GM18907 (cell line): Measurements from ENCODE around the gene NCBP1.
A peak's percentile ranks its signal among the peaks of the same experiment; 100 is the strongest.
"Not testable (repeated sequence)": the region's sequence is repeated elsewhere in the genome, so short reads cannot be mapped to it uniquely, and the experiment has no call there.

Source experiments
- ATAC-seq: cut with Tn5 transposase; IDR thresholded peaks from one replicate; pipeline ENCODE4 v1.9.1; 2021; ENCODE audit warnings: mild to moderate bottlenecking, moderate library complexity; ENCODE audit not compliant: unreplicated experiment

Gene NCBP1

DNA sequence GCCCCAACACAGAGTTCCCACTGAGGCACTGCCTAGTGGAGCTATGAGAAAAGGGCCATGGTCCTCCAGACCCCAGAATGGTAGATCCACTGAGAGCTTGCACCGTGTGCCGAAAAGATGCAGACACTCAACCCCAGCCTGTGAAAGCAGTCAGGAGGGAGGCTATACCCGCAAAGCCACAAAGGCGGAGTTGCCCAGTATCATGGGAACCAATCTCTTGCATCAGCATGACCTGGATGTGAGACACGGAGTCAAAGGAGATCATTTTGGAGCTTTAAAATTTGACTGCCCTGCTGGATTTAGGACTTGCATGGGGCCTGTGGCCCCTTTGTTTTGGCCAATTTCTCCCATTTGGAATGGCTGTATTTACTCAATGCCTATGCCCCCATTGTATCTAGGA, 11.1 kb upstream of the NCBP1 start:
- ATAC-seq = not testable (repeated sequence)

DNA sequence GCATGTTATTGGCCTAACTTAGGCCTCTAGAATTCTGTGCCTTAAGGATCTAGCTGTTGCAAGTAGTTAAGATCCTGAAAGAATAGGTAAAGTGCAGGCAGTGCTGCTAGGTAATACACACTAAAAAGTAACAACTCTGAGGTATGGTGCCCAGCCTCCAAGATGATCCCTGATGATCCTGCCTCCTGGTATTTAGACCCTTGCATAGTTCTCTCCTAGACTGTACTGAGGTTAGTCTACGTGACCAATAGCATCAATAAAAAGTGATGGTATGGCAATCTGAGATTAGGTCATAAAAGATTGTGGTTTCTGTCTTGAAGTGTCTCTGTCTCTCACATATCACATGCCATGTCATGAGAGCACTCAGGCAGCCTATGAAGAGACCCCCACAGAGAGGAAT, 9.7 kb upstream of the NCBP1 start:
- ATAC-seq = no peak

DNA sequence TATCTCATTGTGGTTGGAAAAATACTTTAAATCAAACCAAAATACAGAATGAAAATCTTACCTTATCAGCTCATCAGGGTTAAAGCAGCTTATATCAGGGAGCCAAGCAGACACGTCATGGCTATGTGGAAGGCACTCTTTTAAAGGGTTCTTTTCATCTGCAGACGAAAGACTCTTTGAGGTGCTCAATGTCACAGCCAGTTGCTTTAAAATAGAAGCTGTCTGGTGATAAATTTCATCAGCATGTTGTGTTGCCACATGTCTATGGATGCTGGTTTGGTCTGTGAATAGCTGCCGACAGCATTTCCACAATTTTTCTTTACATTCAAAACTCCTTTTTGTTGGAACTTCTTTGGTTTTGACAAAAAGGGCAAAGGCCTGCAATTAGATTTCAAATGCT, 8.0 kb upstream of the NCBP1 start:
- no peak for ATAC-seq

DNA sequence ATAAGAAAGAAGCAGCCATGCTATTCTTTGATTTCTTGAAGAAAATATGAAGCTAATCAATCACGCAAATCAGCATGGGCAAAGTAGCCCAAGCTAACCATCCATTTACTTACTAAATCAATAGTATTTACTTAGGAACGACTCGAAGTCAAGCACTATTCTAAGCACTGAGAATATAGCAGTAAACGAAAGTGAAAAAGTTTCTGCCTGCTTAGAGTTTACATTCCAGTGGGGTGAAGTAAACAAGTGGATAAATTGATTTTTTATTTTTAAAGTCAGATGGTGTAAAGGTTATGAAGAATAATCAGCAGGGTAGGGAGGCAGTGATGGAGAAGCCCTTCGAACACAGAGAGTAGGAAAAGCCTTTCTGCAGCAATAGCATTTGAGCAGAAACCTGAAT, 6.0 kb upstream of the NCBP1 start:
- ATAC-seq = no peak

DNA sequence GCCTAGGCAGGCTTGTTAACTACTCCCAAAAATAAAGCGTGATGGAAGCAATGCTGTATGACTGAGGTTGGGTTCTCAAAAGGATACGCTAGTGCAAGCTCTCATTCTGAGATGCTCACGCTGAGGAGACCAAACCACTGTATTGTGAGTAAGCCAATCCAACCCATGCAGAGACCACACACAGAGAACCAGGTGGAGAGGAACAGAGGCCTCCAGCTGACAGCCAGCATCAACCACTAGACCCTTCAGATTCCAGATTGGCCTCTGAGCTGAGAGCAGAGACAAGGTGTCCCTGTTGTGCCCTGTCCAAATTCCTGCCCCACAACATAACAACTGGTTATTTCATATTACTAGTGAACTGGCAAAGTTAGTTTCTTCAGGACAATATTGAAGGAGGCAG, 5.0 kb upstream of the NCBP1 start:
- ATAC-seq = no peak

DNA sequence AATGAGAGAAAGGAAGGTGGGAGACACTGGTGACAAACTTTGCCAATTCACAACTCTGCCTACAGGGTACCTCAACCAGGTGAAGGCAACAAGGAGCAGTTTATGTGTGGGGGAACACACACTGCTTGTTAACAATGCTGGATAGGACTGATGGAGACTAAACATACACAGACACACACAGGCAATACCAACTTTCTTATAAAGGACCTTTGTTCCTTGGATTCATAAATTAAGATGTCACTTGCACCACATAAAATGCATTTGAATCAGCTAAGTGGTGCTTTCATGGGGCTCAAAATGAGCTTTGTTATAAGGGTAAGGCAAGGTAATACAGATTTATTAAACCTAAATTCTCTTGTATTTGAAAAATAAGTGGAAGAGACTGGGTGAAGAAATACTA, 4.5 kb upstream of the NCBP1 start:
- no peak for ATAC-seq

DNA sequence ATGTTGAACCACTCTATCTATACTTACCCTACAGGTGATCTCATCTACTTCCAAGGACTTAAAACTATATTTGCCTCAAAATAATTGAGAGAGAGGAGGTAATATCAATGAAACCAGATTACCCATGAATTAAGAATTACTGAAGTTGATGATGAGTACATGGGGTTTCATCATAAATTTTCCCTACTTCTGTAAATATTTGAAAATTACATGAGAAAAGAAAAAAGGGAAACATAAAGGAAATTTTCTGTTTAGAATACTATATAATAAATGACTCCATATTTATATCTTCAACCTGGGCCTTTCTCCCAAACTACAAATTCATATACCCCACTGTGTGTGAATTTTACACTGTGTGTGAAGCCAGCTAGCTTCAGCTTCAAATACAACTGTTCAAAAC, 3.0 kb upstream of the NCBP1 start:
- no peak for ATAC-seq

DNA sequence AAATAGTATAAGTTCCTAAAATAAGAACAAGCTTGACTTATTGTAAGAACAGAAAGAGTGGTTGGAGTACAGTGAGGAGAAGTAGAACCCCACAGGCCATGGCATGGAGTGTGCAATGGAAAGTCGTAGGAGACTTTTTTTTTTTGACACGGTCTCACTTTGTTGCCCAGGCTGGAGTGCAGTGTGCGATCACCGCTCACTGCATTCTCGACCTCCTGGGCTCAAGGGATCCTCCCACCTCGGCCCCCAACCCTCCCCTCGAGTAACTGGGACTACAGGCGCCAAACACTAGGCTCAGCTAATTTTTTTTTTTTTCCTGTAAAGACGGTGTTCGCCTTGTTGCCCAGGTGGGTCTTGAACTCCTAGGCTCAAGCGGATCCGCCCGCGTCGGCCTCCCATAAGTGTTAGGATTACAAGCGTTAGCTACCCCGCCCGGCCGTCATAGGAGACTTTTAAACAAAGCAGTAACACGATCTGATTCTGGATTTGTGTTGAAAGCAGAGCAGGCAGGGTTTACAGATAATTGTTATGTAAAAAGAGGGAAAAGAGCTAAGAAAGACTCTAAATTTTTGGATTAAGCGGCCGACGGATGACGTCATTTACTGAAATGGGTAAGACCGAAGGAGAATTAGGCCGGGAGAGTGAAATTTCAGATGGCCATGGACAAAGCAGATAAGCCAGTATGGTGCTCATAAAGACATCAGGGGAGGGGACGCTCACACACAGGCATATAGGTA, 1.2 kb upstream of the NCBP1 start:
- ATAC-seq = peak; percentile 20

DNA sequence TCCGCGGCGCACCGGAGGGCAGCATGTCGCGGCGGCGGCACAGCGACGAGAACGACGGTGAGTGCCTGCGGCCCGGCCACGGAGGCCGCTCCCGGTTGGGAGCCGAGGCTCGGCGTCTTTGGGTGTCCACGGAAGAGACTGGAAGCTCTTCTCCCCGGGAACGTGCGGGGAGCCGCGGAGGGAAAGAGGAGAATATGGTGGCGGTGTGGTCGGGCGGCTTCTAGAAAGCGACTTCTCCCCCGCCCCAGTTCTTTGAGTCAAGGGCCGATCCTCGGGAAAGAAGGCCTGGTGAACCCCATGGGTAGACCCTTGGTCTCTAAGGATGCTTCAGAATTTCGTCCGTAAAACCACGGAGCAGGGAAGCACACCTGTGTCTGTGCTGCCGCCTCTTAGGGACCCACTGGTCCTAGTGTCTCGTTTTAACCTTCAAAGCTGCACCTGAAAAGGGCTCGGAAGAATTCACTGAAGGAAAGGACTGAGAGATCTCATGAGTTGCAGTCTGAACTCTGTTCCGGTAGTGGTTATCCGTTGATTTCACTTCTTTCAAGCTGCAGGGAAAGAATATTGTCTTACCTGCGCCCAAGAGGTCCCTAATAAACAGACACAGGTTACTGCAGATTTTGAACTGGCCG, 354 bp downstream of the NCBP1 start:
- peak; percentile 2 for ATAC-seq

DNA sequence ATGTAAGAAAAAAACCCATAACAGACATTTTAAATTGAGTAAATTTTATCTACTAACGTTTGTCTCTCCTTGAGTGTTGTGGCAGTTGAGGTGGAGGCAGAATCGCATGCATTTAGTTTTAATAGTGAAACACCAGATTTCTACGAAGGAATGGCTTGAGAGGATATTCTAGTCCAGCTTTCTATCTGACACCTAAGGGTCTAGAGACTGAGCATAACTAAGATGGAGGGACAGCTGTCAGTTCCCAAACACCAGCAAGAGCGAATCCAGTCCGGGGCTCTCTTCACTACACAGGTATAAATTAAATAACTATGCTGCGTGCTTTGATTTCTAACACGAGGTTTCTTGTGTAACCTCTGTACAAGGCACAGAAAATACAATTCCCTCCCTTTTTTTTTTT, 1.4 kb downstream of the NCBP1 start:
- ATAC-seq = no peak

DNA sequence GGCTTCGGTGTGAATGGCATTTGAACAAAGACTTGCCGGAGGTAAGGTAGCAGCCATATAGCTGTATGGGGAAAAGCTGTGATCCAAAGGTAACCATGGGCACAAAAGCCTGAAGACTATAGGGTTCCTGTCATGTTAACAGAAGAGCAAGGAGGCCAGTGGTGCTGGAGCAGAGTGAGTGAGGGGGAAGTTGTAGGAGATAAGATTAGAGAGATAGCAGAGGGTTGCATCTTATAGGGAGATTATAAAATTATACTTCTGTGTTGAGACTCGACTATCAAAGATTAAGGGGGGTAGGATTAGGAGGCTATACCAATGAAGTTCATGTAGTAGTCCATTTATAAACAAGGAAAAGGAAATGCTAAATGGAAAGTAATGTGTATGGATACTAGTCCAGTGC, 3.3 kb downstream of the NCBP1 start:
- ATAC-seq = no peak

DNA sequence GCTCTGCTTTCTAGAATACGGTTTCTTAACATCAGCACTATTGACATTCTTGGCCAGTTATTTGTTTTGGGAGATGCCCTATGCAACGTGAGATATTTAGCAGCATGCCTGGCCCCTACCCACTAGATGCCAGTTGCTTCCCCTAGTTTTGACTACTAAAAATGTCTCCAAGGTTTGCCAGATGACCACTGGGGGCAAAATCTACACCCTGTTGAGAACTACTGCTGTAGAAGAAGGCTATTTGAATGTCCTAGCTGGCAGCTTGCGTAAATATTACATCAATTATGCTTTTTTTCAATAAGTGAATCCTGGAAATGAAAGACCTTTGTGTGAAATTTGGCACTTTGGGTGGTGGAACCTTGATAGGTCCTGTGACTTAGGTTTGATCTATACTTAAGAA, 5.0 kb downstream of the NCBP1 start:
- ATAC-seq = no peak

DNA sequence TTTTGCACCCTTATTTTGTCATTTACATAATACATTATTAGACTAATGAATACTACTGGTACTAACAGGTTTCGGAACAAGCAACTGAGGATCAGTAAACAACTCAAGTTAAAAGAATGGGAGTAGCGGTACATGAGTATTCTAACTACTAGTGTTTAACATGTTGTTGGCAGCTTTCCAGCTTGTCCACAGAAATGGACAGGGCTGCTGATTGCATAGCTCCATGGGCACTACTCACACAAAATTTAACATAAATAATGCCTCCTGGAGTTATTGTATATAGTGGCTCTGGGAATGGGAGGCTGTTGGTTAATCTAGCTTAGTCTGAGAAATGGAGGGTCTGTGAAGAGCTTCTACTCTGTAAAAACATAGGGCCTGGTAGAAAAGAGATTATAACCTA, 6.7 kb downstream of the NCBP1 start:
- ATAC-seq = no peak

DNA sequence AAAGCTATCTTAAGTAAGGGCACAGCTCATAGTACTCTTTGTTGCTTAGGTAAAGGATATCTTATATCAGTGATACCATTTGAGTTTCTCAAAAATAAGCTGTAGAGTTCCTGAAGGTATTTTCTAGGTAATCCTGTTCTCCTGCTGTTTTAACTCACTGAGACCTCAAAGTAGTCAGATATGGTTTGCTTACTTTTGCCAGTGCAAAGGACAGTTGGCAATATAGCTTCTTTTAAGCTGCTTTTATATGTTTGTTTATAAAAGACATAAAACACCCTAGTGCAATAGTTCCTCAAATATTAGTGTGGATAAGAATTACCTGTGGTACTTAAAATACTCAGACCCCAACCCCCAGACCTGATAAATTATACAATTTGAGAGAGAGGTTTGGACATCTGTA, 12.1 kb downstream of the NCBP1 start:
- no peak for ATAC-seq

DNA sequence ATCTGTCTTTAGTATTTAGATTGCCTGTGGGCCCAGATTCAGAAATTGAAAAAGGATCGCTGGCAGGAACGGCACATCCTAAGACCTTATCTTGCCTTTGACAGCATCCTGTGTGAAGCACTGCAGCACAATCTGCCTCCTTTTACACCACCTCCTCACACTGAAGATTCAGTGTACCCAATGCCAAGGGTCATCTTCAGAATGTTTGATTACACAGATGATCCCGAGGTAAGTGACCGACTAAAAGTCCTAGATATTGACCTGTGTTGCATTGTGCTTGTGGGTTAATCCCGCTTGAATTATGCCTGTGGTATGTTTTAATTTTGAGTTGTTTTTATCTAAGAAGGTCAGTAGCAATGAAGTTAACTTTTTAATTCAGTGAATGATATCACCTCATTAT, 14.4 kb downstream of the NCBP1 start:
- ATAC-seq = no peak

DNA sequence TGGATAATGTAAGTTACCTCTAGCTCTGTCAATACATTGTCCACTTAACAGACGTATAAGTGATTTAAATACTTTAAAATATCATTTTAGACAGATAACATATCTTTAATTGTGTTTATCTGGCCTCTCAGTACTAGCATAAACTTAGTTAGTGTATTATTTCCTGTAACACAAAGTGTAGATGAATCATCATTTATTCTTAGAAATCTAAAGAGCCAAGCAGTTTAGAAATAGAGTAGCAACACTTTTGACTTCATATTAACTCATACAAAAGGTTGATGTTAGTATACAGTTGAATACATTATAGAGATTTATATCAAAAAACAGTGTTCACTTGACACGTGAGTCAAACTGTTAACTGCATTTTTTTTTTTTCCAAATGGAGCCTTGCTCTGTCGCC, 18.0 kb downstream of the NCBP1 start:
- ATAC-seq = no peak

DNA sequence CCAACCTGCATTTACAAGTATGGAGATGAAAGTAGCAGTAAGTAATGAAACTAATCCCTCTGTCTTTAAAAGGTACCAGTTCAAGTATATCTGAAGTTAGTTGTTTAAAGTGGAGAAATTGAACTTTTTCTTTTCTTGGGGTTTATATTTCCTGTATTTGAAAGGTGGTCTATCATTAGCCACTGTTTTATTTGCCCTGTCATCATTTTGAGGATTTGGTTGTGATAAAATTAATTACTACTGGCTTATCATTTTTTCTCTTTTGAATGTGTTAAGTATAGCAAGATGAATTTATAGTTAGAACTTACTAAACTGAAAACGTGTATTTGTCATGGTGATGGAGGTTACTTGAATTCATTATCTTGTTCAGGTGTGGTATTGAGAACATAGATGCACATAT, 25.1 kb downstream of the NCBP1 start:
- ATAC-seq = no peak

DNA sequence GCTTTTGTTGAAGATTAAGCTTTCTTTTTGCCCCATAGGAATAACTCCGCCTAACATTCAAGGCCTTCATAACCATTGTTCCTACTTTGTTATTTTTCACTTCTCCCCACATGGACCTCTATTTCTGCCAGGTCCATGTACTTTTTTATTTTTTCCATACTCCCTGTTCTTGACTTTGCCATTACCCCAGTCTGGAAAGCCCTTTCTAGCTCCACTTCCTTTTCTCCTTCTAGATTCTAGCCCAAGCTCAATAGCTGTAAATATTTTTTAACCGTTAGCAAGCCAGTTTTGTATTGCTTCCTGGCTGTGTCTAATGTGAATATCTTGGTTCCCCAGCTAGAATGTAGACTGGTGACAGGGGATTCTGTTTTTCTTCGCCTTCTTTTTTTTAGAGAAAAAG, 26.1 kb downstream of the NCBP1 start:
- ATAC-seq = no peak

DNA sequence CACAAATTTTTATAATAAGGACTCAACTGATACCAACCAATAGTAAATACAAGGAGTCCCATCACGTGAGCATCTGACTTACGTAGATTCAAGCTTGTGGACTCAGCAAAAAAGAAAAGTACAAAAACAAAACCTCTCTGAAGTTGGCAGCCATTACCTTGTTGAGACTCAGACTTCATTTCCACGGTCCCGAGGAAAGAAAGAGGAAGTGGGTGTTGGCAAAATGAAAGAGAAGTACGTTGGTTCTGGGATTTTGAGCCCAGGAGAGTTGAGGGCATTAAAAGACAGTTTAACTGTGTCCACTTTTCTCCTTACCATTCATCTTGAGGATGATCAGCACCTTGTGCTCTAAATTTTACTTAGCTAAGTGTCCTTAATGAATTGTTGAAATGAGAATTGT, 26.7 kb downstream of the NCBP1 start:
- no peak for ATAC-seq

DNA sequence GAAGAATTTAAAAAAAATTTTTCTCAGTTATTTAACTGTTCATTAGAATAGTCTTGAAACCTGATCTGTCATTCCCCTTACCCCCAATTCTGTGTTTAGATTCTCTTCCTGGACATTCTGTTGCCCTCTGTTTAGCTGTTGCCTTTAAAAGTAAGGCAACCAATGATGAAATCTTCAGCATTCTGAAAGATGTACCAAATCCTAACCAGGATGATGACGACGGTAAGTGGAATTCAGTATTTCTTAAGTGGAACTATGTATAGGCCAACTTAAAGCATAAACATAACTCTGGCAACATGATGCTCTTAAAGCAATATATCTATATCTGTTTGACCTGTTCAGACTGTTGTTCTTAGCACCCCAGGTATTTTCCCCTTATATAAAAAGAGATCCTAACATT, 27.2 kb downstream of the NCBP1 start:
- ATAC-seq = no peak

DNA sequence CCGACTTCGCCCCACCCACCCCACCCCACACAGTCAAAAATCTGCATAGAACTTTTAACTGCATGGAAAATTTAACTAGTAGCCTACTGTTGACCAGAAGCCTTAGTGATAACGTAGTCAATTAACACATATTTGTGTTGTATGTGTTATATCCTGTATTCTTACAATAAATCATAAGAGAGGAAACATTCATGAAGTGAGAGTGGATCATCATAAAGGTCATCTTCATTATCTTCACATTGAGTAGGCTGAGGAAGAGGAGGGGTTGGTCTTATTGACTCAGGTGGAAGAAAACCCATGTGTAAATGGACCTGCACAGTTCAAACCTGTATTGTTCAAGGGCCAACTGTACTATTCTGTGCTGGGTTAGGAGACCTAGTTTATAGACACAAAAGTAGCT, 32.1 kb downstream of the NCBP1 start:
- ATAC-seq = no peak

DNA sequence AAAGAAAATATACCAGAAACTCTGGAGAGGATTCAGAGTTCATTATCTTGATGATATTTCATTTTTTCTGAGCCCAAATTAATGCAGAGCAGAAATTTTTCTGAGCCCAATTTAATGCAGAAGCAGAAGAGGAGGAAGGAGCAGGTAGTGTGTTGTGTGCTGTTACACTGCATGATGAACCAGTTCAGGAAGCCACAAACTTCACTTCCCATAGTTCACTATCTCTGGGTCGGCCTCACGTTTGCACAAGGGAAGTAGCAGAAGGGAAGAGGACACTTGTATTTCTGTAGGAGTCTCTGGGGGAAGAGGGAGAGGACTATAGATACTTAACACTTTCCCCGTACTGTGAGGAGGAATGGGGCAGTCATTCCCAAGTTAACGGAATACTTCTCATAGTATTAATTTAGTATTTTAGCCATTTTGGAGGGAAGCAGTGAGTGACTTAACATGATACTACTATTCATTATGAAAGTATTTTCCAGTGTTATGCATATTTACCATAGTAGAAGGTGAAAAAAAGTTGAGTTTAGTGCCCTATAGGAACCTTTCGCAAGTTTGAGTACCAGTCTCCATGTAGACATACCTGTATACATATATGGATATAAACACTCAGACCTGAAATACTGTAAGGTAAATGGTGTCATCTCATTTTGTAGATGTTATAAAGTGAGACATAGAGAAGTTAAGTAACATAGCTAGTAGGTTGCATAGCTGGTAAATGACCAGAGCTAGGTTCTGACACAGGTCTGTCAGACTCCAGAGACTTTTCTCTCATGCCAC, 33.5 kb downstream of the NCBP1 start:
- no peak for ATAC-seq
